Measurements from ENCODE around the gene YTHDF1.
"Not testable (repeated sequence)": the region's sequence is repeated elsewhere in the genome, so short reads cannot be mapped to it uniquely, and the experiment has no call there.

The YTHDF1 gene

GRCh38 chr20:63226042-63226943 lies 10.4 kb upstream of the YTHDF1 start:
- DNase-seq (ENCODE audit: low read depth) = no peak

- no peak for DNase-seq (ENCODE audit: low read depth)
Measured at GRCh38 chr20:63225082-63225454, 9.1 kb upstream of the YTHDF1 start.

- DNase-seq (ENCODE audit: low read depth) = no peak
Measured at GRCh38 chr20:63224412-63225081, 8.6 kb upstream of the YTHDF1 start.

GRCh38 chr20:63223826-63224207 lies 7.9 kb upstream of the YTHDF1 start:
- DNase-seq (ENCODE audit: low read depth) = no peak

GRCh38 chr20:63223121-63223825 lies 7.3 kb upstream of the YTHDF1 start:
- peak; percentile 29 for DNase-seq (ENCODE audit: low read depth)

GRCh38 chr20:63222541-63222940 lies 6.6 kb upstream of the YTHDF1 start:
- DNase-seq (ENCODE audit: low read depth) = no peak

GRCh38 chr20:63221400-63222053 lies 5.6 kb upstream of the YTHDF1 start:
- not testable (repeated sequence) for DNase-seq (ENCODE audit: low read depth)

GRCh38 chr20:63220696-63221399 lies 4.9 kb upstream of the YTHDF1 start:
- no peak for DNase-seq (ENCODE audit: low read depth)

- no peak for DNase-seq (ENCODE audit: low read depth)
Measured at GRCh38 chr20:63219866-63220521, 4.1 kb upstream of the YTHDF1 start.

GRCh38 chr20:63219447-63219821 lies 3.5 kb upstream of the YTHDF1 start:
- DNase-seq (ENCODE audit: low read depth) = no peak

- no peak for DNase-seq (ENCODE audit: low read depth)
Measured at GRCh38 chr20:63218701-63219446, 2.9 kb upstream of the YTHDF1 start.

GRCh38 chr20:63217706-63218105 lies 1.8 kb upstream of the YTHDF1 start:
- DNase-seq (ENCODE audit: low read depth) = no peak

GRCh38 chr20:63216849-63217471 lies 1.0 kb upstream of the YTHDF1 start:
- no peak for DNase-seq (ENCODE audit: low read depth)

- DNase-seq (ENCODE audit: low read depth) = no peak
Measured at GRCh38 chr20:63215101-63216040, 560 bp downstream of the YTHDF1 start.

GRCh38 chr20:63214514-63214913 lies 1.4 kb downstream of the YTHDF1 start:
- DNase-seq (ENCODE audit: low read depth) = no peak

GRCh38 chr20:63212792-63213191 lies 3.1 kb downstream of the YTHDF1 start:
- DNase-seq (ENCODE audit: low read depth) = no peak

GRCh38 chr20:63212393-63212730 lies 3.6 kb downstream of the YTHDF1 start:
- no peak for DNase-seq (ENCODE audit: low read depth)

GRCh38 chr20:63210011-63210605 lies 5.8 kb downstream of the YTHDF1 start:
- DNase-seq (ENCODE audit: low read depth) = no peak
